Measurements from ENCODE around the gene CENPU.

DNA sequence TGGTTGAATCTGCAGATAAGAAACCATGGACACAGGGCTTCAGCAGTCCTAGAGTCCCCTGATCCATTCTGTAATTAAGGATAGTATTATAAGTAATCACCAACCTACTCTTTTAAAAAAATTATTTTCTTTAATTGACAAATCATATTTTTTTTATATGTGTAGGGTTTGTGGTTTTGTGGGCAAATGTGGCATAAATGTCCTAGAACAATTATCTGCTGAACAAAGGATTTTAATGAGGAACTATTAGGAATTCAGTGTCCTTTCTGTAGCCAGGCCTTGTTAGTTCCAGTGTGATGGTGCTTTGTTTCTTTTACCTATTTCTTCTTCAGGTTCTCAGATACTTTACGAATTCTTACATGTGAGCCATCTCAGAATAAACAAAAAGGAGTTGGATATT, 52.0 kb downstream of the CENPU start:
- TF ChIP-seq CTCF (IDR thresholded peaks at IDR 0.05; ENCODE audit: low read depth, low read length) (no peak), POLR2A (IDR thresholded peaks at IDR 0.05; ENCODE audit: extremely low read depth, insufficient read length) (no peak), MYC (IDR thresholded peaks at IDR 0.05; ENCODE audit: low read depth, low read length) (no peak)

Data from NB4 (cell line).